GM21515 (cell line): ENCODE measurements around the gene CCND1.

ENCODE experiments used
- ATAC-seq: cut with Tn5 transposase; IDR thresholded peaks from one replicate; pipeline ENCODE4 v1.9.1; 2021; ENCODE audit not compliant: unreplicated experiment

The CCND1 gene

GRCh38 chr11:69651834-69652620, 11.1 kb downstream of the CCND1 start:
- ATAC-seq = no peak

- no peak for ATAC-seq
Measured at GRCh38 chr11:69652999-69653398, 12.0 kb downstream of the CCND1 start.

- ATAC-seq = no peak
Measured at GRCh38 chr11:69653406-69653960, 12.5 kb downstream of the CCND1 start.

- ATAC-seq = no peak
Measured at GRCh38 chr11:69654001-69654659, 13.2 kb downstream of the CCND1 start.

GRCh38 chr11:69654660-69655478, 13.9 kb downstream of the CCND1 start:
- ATAC-seq = no peak

- no peak for ATAC-seq
Measured at GRCh38 chr11:69655479-69656428, 14.8 kb downstream of the CCND1 start.

GRCh38 chr11:69656536-69657455, 15.8 kb downstream of the CCND1 start:
- ATAC-seq = no peak

- ATAC-seq = no peak
Measured at GRCh38 chr11:69657456-69657910, 16.5 kb downstream of the CCND1 start.

GRCh38 chr11:69657911-69658625, 17.1 kb downstream of the CCND1 start:
- ATAC-seq = no peak

GRCh38 chr11:69658626-69659450, 17.9 kb downstream of the CCND1 start:
- ATAC-seq = no peak

GRCh38 chr11:69659591-69659990, 18.6 kb downstream of the CCND1 start:
- ATAC-seq = no peak

GRCh38 chr11:69660001-69660500, 19.1 kb downstream of the CCND1 start:
- ATAC-seq = no peak

- no peak for ATAC-seq
Measured at GRCh38 chr11:69661413-69661715, 20.4 kb downstream of the CCND1 start.

- no peak for ATAC-seq
Measured at GRCh38 chr11:69662021-69662698, 21.2 kb downstream of the CCND1 start.

- no peak for ATAC-seq
Measured at GRCh38 chr11:69662806-69663205, 21.9 kb downstream of the CCND1 start.

- no peak for ATAC-seq
Measured at GRCh38 chr11:69663326-69663725, 22.4 kb downstream of the CCND1 start.
